HT-29 (cell line): ENCODE results near the gene SNRNP70. TPM values are rescaled to one million over a fixed set of nuclear protein-coding genes. Genes with fewer than 3 reads are reported as not detected.
A peak's percentile ranks its signal among the peaks of the same experiment; 100 is the strongest.
"Not testable (repeated sequence)": the region's sequence is repeated elsewhere in the genome, so short reads cannot be mapped to it uniquely, and the experiment has no call there.

Experiments used
- DNase-seq: peaks from one replicate; pipeline ENCODE4 v3.0.0-alpha.2; 2015; ENCODE audit warnings: low spot score
- total RNA-seq: library from RNA; depleted of rRNA; stranded (reverse); fragments of >200 nt; shearing (Covaris generic); gene quantifications from 2 replicates; pipeline ENCODE4 v1.2.3, GENCODE V29; 2014

SNRNP70 gene
- total RNA-seq, 1 experiment from 2014 or later, result 994 TPM

DNA sequence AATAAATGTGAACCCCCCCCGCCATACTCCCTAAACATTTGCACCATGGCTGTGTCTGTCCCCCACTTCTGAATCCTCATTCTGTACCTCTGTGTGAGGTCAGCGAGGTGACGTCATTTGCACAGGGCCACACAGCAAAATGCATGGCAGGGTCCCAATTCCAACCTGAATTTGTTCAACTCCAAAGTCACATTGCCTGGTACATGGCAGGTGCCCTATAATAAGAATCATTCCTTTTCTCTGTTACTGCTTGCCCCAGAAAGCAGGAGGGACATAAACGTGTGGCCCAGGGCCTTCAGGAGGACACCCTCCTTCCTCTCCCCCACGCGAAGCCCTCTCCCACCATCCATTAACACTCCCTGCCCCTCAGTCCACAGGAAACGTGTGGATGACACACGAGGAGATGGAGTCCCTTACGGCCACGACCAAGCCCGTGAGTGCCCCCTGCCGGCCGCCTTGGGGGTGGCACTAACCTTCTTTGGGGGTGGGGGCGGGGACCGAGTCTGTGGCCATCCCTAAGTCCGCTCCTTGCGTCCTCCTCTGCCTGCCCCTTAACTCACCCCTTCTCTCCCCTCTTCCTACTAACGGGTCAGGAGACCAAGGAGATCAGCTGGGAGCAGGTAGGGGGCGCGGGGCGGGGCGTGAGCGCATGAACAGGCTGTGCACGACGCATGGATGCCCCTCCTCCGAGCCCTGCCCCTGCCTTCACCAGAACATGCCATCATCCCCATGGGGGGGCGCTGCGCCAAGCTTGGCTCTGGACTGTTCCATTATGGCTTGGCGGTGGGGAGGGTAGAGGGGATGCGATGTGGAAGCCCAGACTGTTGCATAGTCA, 60.5 kb downstream of the SNRNP70 start:
- DNase-seq, result peak; percentile 85

DNA sequence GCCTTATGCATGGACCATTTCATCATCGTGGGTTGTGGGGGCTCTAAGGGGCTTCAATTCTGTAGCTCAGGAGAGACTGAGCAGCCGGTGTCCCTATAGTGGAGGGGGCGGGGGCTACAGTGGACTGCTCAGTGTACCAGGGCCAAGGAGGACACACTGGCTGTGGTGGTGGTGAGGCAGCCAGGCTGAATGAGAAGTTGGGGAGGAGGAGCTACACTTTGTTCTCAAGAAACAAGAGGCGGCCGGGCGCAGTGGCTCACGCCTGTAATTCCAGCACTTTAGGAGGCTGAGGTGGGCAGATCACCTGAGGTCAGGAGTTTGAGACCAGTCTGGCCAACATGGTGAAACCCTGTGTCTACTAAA, 61.1 kb downstream of the SNRNP70 start:
- DNase-seq, result not testable (repeated sequence)

DNA sequence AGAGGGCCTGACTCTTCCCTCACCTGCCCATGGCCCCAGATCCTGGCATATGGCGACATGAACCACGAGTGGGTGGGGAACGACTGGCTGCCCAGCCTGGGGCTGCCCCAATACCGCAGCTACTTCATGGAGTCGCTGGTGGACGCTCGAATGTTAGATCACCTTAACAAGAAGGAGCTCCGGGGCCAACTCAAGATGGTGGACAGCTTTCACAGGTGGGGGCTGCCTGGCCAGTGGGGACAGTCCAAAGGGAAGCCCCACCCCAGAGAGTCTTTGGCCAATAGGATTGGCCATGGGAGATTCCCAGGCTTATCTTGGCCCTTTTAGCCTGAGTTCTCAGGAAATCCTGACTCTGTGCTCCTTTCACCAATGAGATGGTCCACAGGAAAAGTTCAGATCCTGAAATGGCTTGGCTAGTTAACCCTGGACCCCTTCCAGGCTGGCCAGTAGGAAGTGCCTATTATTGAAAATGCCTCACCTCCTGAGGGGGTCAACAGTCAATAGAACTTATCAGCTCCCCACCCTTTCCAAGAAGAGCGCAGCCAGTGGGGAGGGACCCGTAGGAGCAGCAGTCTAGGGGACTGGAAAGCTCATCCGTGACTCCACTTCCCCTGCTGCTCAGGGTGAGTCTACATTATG, 62.9 kb downstream of the SNRNP70 start:
- no peak for DNase-seq

DNA sequence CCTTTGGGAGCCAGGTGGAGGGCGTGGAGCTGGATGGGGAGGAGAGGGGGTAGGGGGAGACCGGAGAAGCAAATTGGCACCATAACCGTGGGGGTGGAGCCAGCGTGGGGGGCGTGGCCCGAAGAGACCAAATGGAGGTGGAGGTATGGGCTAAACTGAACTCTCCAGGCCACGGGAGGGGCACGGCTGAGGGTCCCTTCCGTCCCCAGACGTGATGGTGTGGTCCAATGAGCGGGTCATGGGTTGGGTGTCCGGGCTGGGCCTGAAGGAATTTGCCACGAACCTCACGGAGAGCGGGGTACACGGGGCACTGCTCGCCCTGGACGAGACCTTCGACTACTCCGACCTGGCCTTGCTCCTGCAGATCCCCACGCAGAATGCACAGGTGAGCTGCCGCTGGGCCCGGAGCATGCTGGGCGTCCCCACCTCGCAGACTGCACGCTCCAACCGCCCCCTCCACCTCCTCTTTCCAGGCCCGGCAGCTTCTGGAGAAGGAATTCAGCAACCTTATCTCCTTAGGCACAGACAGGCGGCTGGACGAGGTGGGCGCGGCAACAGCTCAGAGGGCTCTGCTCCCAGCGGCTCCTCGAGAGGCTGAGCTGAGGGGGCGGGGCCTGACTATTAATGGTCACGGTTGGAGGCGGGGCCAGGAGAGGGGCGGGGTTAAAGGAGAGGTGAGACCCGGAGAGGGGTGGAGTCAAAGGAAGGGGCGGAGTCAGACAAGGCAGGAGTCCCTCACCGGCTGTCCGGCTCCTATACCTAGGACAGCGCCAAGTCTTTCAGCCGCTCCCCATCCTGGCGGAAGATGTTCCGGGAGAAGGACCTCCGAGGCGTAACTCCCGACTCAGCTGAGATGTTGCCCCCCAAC, 63.8 kb downstream of the SNRNP70 start:
- peak; percentile 100 for DNase-seq

DNA sequence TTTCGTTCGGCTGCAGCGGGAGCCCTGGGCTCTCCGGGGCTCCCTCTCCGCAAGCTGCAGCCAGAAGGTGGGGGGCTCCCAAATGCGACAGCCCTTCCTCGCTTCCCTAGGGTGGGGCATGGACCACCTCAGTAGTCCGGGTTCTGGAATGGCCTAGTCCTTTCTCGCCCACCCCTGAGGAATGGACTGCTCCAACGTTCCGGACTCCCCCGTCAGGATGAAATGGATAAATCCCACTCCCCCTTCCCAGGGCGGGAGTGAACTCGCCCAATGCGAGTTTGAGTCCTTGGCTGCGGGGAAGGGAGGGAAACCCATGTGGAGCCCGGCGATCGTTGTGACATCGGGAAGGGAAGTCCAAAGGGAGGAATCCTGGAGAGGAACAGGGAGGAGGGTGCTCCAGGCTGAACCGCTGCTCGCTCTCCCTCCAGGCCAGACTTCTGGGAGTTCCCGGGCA, 64.4 kb downstream of the SNRNP70 start:
- DNase-seq, result peak; percentile 95

DNA sequence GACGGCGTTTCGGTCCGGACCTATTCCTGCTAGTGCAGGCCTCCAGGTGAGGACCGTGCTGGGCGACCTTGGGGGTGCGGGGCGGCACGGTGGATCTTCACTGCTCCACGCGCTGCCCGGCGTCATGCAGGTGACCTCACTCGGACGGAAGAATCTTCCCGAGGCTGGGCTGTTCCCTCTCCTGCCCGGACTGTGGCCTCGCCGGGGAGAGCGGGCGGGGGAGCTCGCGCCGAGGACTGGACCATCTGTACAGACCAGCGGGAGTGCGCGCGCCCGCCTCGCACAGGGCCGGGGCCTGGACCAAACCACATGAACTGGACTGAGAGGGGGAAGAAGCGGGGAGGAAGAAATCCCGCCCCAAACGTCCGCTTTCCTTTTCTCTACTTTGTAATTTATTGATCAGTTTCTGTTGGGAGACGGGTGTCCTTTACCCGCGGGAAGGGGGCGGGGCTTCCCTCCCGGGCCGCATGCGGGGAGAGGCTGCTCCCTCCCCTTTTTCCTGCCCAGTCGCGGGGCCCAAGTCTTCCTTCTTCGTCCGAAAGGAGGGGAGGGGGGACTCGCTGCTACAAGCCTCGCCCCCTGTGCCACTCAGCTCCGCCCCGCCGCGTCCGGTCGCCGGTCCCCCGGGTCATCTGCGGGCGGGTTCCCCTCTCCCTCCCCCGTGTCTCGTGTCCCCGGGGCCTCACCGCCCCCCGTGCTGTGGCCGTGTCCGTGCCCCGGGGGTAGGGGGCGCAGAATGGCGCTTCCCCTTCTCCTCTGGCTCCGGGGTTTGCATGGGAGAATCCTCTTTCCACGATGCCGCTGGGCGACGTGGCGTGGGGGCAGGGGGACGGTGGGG, 65.1 kb downstream of the SNRNP70 start:
- DNase-seq, result peak; percentile 97

DNA sequence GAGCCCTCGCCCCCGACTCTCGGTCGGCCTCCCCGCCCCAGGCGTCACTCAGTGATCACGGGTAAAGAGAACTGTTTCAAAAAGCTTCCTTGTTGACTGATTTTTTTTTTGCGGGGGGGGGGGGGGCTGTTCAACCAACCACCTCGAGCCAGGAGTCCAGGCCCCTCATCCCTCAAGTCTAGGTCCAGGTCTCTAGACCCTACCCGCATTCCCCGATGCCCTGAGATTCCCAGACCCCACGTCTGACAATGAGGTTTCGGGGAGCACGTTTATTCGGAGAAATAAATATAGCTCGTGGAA, 65.6 kb downstream of the SNRNP70 start:
- DNase-seq, result no peak

DNA sequence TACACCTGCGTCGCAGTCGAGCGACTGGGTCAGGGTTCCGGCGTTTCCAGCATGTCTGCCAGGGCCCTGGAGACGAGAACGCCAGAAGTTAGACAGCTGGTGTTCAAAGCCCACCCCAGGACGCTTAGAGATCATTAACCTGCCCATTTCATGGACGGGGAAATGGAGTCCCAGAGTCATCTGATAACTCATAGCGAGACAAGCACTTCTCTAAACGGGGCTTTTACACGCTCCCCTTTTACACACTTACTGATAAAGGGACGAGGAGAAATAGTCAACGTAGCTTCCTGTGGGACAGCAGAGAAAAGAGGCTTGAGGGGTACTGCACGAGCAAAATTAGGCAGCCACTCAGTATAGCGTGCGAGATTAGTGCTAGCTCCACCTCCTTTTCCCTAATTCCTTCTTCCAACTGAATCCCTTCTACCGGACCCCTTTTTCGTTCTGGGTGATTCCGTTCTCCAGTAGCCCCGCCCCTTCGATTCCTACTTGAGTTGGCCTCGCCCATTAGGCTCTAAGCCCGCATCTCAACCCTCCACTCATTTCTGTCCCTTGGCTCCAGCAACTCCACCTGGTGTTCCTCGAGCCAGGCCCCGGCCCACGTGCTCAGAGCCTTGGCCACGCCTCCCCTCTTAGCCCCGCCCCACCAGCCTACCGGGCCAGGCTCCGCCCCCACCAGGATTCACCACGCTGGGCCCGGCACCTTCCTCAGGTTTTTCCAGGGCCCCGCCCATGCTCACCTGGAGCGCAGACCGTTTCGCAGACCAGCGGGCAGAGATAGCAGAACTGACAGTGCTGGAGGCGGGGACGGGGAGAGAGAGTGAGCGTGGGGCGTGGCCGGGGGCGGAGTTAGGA, 66.2 kb downstream of the SNRNP70 start:
- peak; percentile 100 for DNase-seq

DNA sequence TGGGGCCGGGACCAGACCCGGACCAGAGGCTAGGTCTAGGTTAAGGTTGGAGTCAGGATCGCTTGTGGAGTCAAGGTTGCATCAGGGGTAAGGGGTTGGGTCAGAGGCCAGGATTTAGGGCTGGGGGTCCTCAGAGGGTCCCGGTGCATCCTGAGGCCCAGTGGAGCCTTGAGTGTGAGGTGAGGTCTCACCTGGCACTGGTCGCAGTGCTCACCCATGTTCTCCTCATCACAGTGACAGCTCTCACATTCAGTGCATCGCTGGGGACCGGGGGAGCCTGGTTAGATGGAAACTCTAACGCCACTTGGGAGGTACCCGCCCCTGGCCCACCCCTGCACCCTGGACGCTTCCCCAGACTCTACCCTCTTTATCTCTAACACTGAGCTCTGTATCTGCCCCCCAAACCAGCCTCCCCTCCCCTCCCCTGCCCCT, 66.9 kb downstream of the SNRNP70 start:
- DNase-seq, result no peak

DNA sequence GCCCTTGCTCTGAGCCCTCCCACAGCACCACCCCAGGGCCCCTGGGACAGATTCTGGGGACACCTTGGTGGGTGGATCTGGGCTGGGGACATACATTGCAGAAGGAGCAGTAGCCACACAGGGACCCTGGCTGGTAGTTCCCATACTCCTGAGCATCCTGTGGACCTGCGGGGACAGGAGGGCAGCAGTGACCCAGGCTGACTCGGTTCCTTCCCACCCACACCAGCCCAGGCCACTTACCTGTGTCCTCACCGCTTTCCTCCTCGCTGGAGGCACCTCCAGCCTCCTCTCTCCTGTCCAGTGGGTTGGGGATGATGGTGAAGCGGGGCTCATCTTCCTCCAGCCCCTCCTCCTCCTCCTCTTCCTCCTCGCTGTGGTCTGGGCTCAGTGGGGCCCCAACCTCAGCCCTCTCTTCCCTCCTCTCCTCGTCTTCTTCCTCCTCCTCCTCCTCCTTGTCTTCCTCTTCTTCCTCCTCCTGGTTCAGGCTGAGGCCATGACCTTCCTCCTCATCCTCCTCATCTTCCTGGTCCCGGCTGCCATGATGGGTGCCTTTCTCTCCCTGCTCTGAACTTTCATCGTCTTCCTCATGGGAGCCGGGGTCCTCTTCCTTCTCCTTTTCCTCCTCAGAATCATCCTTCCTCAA, 68.0 kb downstream of the SNRNP70 start:
- DNase-seq, result no peak

DNA sequence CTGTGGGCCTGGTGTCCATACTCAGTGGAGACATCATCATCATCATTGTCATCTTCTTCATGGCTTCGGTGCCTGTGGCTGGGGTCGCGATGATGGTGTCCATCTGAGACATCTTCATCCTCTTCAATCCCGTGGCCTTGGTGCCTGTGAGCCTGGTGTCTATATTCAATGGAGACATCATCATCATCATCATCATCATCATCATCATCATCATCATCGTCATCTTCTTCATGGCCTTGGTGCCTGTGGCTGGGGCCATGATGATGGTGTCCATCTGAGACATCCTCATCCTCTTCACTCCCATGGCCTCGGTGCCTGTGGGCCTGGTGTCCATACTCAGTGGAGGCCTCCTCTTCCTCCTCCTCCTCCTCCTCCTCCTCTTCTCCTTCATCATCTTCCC, 69.0 kb downstream of the SNRNP70 start:
- DNase-seq, result no peak

DNA sequence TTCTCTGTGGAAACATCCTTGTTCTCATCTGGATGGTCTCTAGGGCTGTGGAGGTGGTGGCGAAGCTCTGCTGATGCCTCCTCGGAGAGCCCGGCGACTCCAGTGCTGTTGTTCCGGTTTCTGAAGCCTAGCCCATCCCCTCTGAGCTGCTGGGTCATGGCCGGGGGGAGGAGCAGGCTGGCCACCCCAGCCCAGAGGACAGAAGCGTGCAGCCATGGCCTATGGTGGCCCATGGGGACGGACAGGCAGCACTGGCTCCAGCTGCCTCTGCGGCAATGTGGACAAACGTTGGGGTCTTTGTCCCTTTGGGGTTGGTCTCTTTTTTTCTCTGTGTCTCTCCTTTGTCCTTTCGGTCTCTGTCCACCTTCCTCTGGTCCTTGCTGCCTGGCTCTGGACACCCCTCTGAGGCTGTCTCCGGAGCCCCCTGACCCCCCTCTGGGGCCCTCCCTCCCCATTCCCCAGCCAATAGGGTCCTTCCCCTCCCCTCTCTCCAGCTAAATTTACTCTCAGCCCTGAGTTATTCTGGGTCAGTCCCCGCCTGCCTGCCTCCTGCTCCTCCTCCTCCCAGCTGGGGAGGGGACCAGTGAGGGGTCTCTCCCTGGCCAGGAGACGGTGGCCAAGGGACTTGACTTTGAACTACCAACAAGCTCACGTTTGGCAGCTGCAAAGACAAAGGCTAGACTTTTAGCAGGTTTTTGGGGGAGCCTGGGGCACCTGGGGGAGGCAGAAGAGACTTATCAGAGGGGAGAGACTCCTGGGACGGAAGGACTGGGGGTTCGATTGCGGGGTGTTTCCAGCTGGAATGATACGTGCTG, 70.0 kb downstream of the SNRNP70 start, which contains the start of gene HRC:
Gene HRC, minus strand, starts transcription at position 392 of the 815 bp plus-strand sequence. Its CDS starts 159 bp downstream, at position 233.
- DNase-seq, result no peak

DNA sequence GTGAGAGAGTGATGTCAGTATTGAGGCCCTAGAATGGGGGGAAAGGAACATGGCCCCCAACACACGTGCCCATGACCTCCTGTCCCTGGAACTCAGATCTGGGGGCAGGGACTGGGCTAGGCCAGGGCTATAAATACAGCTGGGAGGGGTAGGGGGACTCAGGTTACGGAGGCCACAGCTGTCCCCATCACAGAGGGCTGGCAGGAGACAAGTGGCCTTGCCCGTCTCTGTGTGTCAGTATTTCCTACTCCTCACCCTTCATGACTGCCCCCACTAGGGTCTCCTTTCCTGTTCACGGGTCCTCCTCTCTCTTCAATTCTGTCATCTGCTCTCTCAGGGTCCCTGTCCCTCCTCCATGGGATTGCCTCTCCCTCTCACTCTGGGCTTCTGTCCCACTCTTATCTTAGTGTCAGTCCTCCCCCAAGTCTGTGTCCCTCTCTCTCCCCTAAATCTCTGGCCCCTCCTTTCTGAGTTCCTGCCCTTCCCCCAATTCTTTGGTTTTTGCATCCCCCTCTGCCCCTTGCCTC, 70.6 kb downstream of the SNRNP70 start:
- no peak for DNase-seq

DNA sequence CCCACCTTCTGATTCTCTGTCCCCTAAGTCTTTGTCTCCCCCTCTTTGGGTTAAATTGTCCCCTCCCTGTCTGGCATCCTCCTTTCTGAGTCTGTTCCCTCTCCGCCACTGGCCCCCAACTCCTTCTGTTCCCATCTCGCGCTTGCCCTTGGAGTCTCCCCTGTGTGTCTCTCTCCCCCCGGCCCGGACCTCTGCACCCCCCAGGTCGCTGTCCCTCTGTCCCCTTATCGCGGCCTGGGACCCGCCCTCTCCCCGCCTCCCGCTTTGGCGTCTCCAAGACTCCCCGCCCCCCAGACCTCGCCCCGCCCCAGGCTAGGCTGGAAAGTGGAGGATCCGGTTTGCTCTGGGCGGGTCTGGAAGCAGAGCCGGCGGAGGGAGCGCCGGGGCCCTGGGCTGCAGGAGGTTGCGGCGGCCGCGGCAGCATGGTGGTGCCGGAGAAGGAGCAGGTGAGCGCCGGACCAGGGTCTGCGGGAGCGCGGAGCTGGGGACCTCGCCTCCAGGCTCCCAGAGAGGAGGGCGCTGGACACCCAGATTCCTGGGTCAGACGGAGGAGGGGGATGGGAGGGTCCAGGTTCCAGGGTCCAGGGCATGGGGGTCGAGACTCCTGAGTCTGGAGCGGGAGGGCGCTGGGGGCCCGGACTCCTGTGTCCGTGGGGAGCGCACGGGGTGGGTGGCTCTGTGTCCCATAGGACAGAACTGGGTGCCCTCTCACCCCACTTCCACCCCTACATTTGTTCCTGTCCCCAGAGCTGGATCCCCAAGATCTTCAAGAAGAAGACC, 72.4 kb downstream of the SNRNP70 start, which contains the start of gene TRPM4:
Gene TRPM4, plus strand, starts transcription at position 348 of the 780 bp plus-strand sequence. Its CDS starts 75 bp downstream, at position 423.
- peak; percentile 98 for DNase-seq
